GM23248 (cell line): ENCODE data around the gene ULBP1. TPM values are rescaled to one million over a fixed set of nuclear protein-coding genes. Genes with fewer than 3 reads are reported as not detected.
A peak's percentile ranks its signal among the peaks of the same experiment; 100 is the strongest.
"Not testable (repeated sequence)": the region's sequence is repeated elsewhere in the genome, so short reads cannot be mapped to it uniquely, and the experiment has no call there.

Experiments used
- DNase-seq: peaks from one replicate; pipeline ENCODE4 v3.0.0-alpha.2; 2015
- H2AFZ ChIP-seq: fragments of 200-600 bp; sonication (generic); 2 replicates; pipeline ENCODE4 v1.6.1; 2016; ENCODE audit warnings: antibody characterized with exemption
- H3F3A ChIP-seq: fragments of 200-600 bp; sonication (generic); 2 replicates; pipeline ENCODE4 v1.6.1; 2016; ENCODE audit warnings: mild to moderate bottlenecking, antibody characterized with exemption, mixed run types; ENCODE audit not compliant: insufficient read depth
- H3K27ac ChIP-seq: fragments of 200-600 bp; sonication (generic); 2 replicates; pipeline ENCODE4 v1.5.1; 2016; ENCODE audit warnings: mild to moderate bottlenecking
- H3K27me3 ChIP-seq: fragments of 200-600 bp; sonication (generic); replicated peaks from 2 replicates; pipeline ENCODE4 v1.6.1; 2016; ENCODE audit warnings: mild to moderate bottlenecking; ENCODE audit not compliant: insufficient read depth
- H3K36me3 ChIP-seq: fragments of 200-600 bp; sonication (generic); 2 replicates; pipeline ENCODE4 v1.6.1; 2016; ENCODE audit warnings: low read depth, mild to moderate bottlenecking
- H3K4me1 ChIP-seq: fragments of 200-600 bp; sonication (generic); 2 replicates; pipeline ENCODE4 v1.6.1; 2016; ENCODE audit warnings: mild to moderate bottlenecking; ENCODE audit not compliant: insufficient read depth
- H3K4me2 ChIP-seq: fragments of 200-600 bp; sonication (generic); one replicate; pipeline ENCODE4 v1.6.1; 2016; ENCODE audit warnings: mild to moderate bottlenecking; ENCODE audit not compliant: unreplicated experiment
- H3K4me3 ChIP-seq: fragments of 200-600 bp; sonication (generic); 2 replicates; pipeline ENCODE4 v1.5.1; 2016; ENCODE audit warnings: mild to moderate bottlenecking
- H3K79me2 ChIP-seq: fragments of 200-600 bp; sonication (generic); 2 replicates; pipeline ENCODE4 v1.6.1; 2016; ENCODE audit warnings: mild to moderate bottlenecking; ENCODE audit not compliant: insufficient read depth
- H3K9ac ChIP-seq: fragments of 200-600 bp; sonication (generic); 2 replicates; pipeline ENCODE4 v1.6.1; 2016; ENCODE audit warnings: mild to moderate bottlenecking
- H3K9me2 ChIP-seq: fragments of 200-600 bp; sonication (generic); 2 replicates; pipeline ENCODE4 v1.6.1; 2016; ENCODE audit warnings: mixed run types, mild to moderate bottlenecking, moderate library complexity; ENCODE audit not compliant: insufficient read depth
- H3K9me3 ChIP-seq: fragments of 200-600 bp; sonication (generic); one replicate; pipeline ENCODE4 v1.6.1; 2017; ENCODE audit warnings: low read depth
- H4K20me1 ChIP-seq: fragments of 200-600 bp; sonication (generic); 2 replicates; pipeline ENCODE4 v1.6.0; 2016; ENCODE audit not compliant: insufficient read depth
- EZH2 ChIP-seq: fragments of 200-600 bp; sonication (generic); IDR thresholded peaks from 2 replicates; pipeline ENCODE4 v1.6.1; 2018; ENCODE audit warnings: antibody characterized with exemption, mild to moderate bottlenecking; ENCODE audit not compliant: insufficient read depth, poor library complexity, severe bottlenecking
- EZH2phosphoT487 ChIP-seq: fragments of 200-600 bp; sonication (generic); IDR thresholded peaks from 2 replicates; pipeline ENCODE4 v1.6.1; 2018; ENCODE audit warnings: antibody characterized with exemption, moderate library complexity, mild to moderate bottlenecking, low read depth; ENCODE audit not compliant: insufficient read depth
- WGBS, 2 experiments: methylation state at CpG; one replicate each; pipeline ENCODE4 v1.1.6; 2015 to 2017; ENCODE audit warnings: low lambda C conversion rate in 2 of 2, low coverage in 1 of 2; ENCODE audit errors: missing lambda C conversion rate in 2 of 2; 5-methylcytosine and 5-hydroxymethylcytosine counted together
- in situ Hi-C: fragments of 300-500 bp; cut with MboI; formaldehyde crosslinking; loops from 2 replicates; pipeline ENCODE4 v1.15.0; 2020
- polyA plus RNA-seq: library from polyadenylated mRNA; unstranded; fragments of >200 nt; fragmentation: Nextera tagmentation; extraction: Ambion mirVana; gene quantifications from 2 replicates; pipeline ENCODE4 v1.2.1, GENCODE V29; 2016
- total RNA-seq: library from RNA; depleted of rRNA; stranded (reverse); fragments of >200 nt; shearing (Covaris generic); gene quantifications from 2 replicates; pipeline ENCODE4 v1.2.3, GENCODE V29; 2014

The ULBP1 gene
- total and polyA plus RNA-seq, 2 experiments from 2014 or later, result 6.1 to 9.1 TPM

GRCh38 chr6:149925974-149926777 lies 37.6 kb upstream of the ULBP1 start:
- Histone ChIP-seq H3K4me2 (peak overlapping the region; percentile 64), H3K36me3 (no peaks in the 10 kb centered on the region), H3K27me3 (peaks cover 9% of the 10 kb centered on the region; the same call in 1 of the 2 replicates), H3K79me2 (no peaks in the 10 kb centered on the region), H3K27ac (no peak overlapping the region), H3K4me3 (peak overlapping the region; percentile 69), H2AFZ (peak overlapping the region; percentile 78), H3K9ac (peak overlapping the region; percentile 75), H3K9me3 (no peaks in the 10 kb centered on the region), H3F3A (no peaks in the 10 kb centered on the region), H3K4me1 (no peaks in the 10 kb centered on the region), H3K9me2 (no peaks in the 10 kb centered on the region), H4K20me1 (no peaks in the 10 kb centered on the region)
- 0 to 1% methylated on average over 25 to 31 of the region's 31 CpGs for WGBS, 2 experiments
- peak; percentile 90 for DNase-seq
- TF ChIP-seq EZH2phosphoT487, result no peak
- no peak for TF ChIP-seq EZH2
- in situ Hi-C loops, result no loop called here

- H3K4me3 ChIP-seq, H3K9me3 ChIP-seq, H3K4me2 ChIP-seq, H3K36me3 ChIP-seq, H3K27ac ChIP-seq, H3K79me2 ChIP-seq, H3K9ac ChIP-seq, H3K9me2 ChIP-seq, H3K27me3 ChIP-seq, DNase-seq, H4K20me1 ChIP-seq, H2AFZ ChIP-seq, H3K4me1 ChIP-seq, H3F3A ChIP-seq, in situ Hi-C loops: not testable (repeated sequence)
- WGBS, 2 experiments, result 64 to 70% methylated on average over 4 of the region's 4 CpGs
Measured at GRCh38 chr6:149927025-149927424, 36.7 kb upstream of the ULBP1 start.

- H3K36me3 ChIP-seq, result no peaks in the 10 kb centered on the region
- no peak overlapping the region for H3K4me3 ChIP-seq
- WGBS, 2 experiments, result 9 to 11% methylated on average over 3 of the region's 3 CpGs
- DNase-seq, result peak; percentile 39
- peaks cover 9% of the 10 kb centered on the region; the same call in 1 of the 2 replicates for H3K27me3 ChIP-seq
- TF ChIP-seq EZH2phosphoT487 (no peak), EZH2 (no peak)
- in situ Hi-C loops, result no loop called here
- no peak overlapping the region for H2AFZ ChIP-seq
- H3K9me2 ChIP-seq, result no peaks in the 10 kb centered on the region
- no peaks in the 10 kb centered on the region for H3K9me3 ChIP-seq
- no peak overlapping the region for H3K4me2 ChIP-seq
- no peaks in the 10 kb centered on the region for H3K4me1 ChIP-seq
- no peak overlapping the region for H3K9ac ChIP-seq
- H3K27ac ChIP-seq, result no peak overlapping the region
- H4K20me1 ChIP-seq, result no peaks in the 10 kb centered on the region
- H3K79me2 ChIP-seq, result no peaks in the 10 kb centered on the region
- H3F3A ChIP-seq, result no peaks in the 10 kb centered on the region
Measured at GRCh38 chr6:149929422-149929821, 34.3 kb upstream of the ULBP1 start.

GRCh38 chr6:149931501-149931900 lies 32.2 kb upstream of the ULBP1 start:
- in situ Hi-C loops, result loop anchor here (10.0 kb wide), 1 partner anchor 83 kb away; no protein-coding TSS in a partner anchor
- no peak for DNase-seq
- Histone ChIP-seq H4K20me1 (no peaks in the 10 kb centered on the region), H3K27ac (no peak overlapping the region), H3K9me3 (no peaks in the 10 kb centered on the region), H3K9ac (no peak overlapping the region), H3K4me1 (no peaks in the 10 kb centered on the region), H3K27me3 (peaks cover 9% of the 10 kb centered on the region; the same call in 1 of the 2 replicates), H3K4me2 (no peak overlapping the region), H3K79me2 (no peaks in the 10 kb centered on the region), H3K9me2 (no peaks in the 10 kb centered on the region), H2AFZ (no peak overlapping the region), H3K4me3 (no peak overlapping the region), H3K36me3 (no peaks in the 10 kb centered on the region), H3F3A (0 out of 2 replicates have a peak, but pooled peaks cover 6% of the 10 kb centered on the region)
- 66 to 74% methylated on average over 6 of the region's 6 CpGs for WGBS, 2 experiments
- TF ChIP-seq EZH2phosphoT487, result no peak
- no peak for TF ChIP-seq EZH2
